Tibial nerve (tissue), 4 donors: ENCODE measurements around the gene S1PR3.

Experiments used
- CTCF ChIP-seq, 5 experiments: fragments of 200-600 bp in 3 of 5; fragments of 450-650 bp in 2 of 5; sonication (generic) in 3 of 5; IDR thresholded peaks; one replicate each; pipeline ENCODE4 v1.5.1; 2016 to 2019; ENCODE audit warnings: antibody characterized with exemption in 5 of 5, mild to moderate bottlenecking in 3 of 5, moderate library complexity in 2 of 5
- EP300 ChIP-seq, 2 donors: sonication (generic); formaldehyde crosslinking; IDR thresholded peaks; one replicate each; pipeline ENCODE4 v1.6.1; 2017; ENCODE audit warnings: antibody characterized with exemption in 2 of 2, mild to moderate bottlenecking in 1 of 2

GRCh38 chr9:88997646-88998045, 6.4 kb downstream of the S1PR3 start:
- TF ChIP-seq EP300 (IDR thresholded peaks at IDR 0.05) (no peak), CTCF (IDR thresholded peaks at IDR 0.05) (no peak)
